Activated naive CD8-positive, alpha-beta T cell (primary cell): Measurements from ENCODE around the gene KLHL14.
A peak's percentile ranks its signal among the peaks of the same experiment; 100 is the strongest.

ENCODE experiments used
- H3K27ac Mint-ChIP-seq: one replicate; pipeline ENCODE4 v1.8.0; 2021; ENCODE audit warnings: mixed read lengths
- H3K27me3 Mint-ChIP-seq: one replicate; pipeline ENCODE4 v1.8.0; 2021; ENCODE audit warnings: mixed read lengths
- H3K36me3 Mint-ChIP-seq: one replicate; pipeline ENCODE4 v1.8.0; 2021; ENCODE audit warnings: mixed read lengths
- H3K4me1 Mint-ChIP-seq: one replicate; pipeline ENCODE4 v1.8.0; 2021; ENCODE audit warnings: low read depth, mixed read lengths
- H3K4me3 Mint-ChIP-seq: one replicate; pipeline ENCODE4 v1.8.0; 2021; ENCODE audit warnings: mild to moderate bottlenecking, mixed read lengths
- H3K9me3 Mint-ChIP-seq: one replicate; pipeline ENCODE4 v1.8.0; 2021; ENCODE audit warnings: low read depth, mixed read lengths

Gene KLHL14

DNA sequence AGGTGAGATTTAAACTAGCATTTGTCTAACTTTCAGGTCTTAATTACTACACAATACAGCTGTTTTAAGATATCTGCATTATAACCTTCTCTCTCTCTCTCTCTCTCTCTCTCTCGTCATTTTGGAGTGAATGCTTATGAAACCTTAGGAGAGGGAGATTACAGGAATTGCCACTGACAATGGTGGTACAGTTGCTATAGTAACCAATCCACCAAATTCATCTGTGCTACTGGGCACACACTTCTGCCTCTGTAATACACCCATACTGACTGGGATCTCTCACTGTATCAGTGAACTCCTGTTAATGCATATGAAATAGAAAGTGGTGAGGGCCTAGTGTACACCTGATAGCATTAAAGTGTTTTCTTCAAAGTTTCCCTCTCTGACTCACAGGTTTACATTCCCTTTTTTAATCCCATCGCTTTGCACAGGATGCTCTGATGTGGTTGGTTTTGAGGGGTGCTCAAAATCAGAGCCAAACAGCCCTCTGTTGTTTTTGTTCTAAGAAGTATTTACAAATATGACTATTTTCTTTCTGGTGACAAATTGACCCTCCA lies 13.1 kb downstream of the KLHL14 start:
- Mint-ChIP-seq H3K4me3 (no peak overlapping the region), H3K27me3 (peaks cover 4% of the 10 kb centered on the region), H3K4me1 (peaks cover 1% of the 10 kb centered on the region), H3K36me3 (no peaks in the 10 kb centered on the region), H3K27ac (no peak overlapping the region), H3K9me3 (no peaks in the 10 kb centered on the region)

DNA sequence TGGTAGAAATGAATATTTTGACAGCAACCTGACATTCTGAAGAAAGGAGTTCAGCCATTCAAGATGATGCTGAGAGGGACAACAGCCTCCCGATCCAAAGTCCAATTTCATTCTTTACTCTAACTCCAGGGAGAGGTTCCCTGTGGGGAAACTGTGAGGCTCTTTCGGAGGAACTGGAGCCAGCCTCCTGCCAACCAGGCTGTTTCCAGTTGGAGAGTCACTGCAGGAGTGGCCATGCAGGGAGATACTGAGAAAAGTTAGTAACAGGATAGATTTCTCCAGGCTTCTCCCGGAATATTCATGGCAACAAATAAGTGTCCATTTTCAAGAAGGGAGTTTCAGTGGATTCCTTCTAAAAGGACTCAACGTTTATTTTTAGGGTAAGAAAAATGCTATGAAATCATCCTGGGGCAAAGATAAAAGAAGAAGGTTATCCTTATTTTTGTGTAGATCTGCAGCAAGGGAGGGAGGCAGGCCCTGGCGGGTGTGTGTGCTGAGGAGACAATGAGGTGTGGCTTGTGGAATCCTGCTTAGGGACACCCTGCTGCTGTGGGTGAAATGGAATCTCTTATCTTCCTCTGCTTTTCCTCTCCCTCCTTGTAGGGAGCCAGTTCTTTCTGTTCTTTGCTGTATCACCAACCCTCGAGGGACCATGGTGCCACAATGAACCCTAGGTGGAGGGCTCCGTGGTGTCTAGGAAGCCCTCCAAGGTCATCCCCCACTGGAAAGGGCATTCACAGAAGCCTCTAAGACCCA lies 18.1 kb downstream of the KLHL14 start:
- Mint-ChIP-seq H3K4me3 (no peak overlapping the region), H3K9me3 (no peaks in the 10 kb centered on the region), H3K27me3 (peaks cover 5% of the 10 kb centered on the region), H3K36me3 (no peaks in the 10 kb centered on the region), H3K27ac (no peak overlapping the region), H3K4me1 (no peaks in the 10 kb centered on the region)

DNA sequence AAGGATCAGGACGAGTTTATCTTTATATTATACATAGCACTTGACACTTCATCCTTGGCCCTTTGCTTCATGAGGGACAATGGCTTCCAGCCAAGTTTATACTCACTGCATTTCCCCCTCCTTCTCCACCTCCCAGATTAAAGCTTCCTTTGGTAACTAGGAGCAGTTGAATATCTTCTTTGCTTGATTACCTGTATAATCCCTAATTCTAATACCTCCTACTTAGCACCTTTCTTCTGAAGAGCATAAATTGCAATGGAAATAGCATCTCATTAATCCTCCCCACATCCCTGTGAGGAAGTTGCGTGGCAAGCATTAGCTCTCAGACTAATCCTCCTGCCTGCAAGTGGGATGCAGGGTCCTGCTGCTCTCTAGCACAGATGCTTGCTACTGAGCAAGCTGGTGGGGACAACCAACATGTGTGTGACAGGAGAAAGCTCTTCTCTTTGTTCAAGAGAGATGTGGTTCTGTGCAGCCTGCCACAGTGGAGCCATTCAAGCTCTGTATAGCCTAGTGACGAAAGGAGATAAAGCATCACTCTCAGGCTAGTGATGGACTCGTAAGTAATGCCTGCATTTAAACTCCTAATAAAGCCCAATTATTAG lies 19.1 kb downstream of the KLHL14 start:
- H3K27ac Mint-ChIP-seq, result no peak overlapping the region
- no peaks in the 10 kb centered on the region for H3K36me3 Mint-ChIP-seq
- no peaks in the 10 kb centered on the region for H3K4me1 Mint-ChIP-seq
- H3K4me3 Mint-ChIP-seq, result no peak overlapping the region
- H3K27me3 Mint-ChIP-seq, result peaks cover 6% of the 10 kb centered on the region
- no peaks in the 10 kb centered on the region for H3K9me3 Mint-ChIP-seq

DNA sequence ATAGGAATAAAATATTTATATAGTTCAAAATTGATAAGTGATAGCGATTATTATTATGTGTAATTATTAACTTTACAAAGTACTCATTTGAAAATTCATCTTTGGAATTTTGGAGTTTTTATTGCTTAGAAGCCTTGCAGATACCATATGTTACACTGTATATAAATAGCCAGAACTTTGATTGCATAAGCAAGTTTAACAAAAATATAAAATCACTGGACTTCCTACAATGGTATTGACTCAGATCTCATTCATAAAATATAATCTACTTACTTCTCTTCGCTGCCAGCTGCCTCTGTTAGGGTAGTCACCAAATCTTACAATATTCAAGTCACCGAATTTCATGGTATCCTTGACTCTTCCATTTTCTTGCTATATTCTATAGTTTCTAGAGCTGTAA lies 22.5 kb downstream of the KLHL14 start:
- H3K4me3 Mint-ChIP-seq, result no peak overlapping the region
- H3K27ac Mint-ChIP-seq, result no peak overlapping the region
- peaks cover 3% of the 10 kb centered on the region for H3K27me3 Mint-ChIP-seq
- no peaks in the 10 kb centered on the region for H3K4me1 Mint-ChIP-seq
- no peaks in the 10 kb centered on the region for H3K36me3 Mint-ChIP-seq
- H3K9me3 Mint-ChIP-seq, result no peaks in the 10 kb centered on the region

DNA sequence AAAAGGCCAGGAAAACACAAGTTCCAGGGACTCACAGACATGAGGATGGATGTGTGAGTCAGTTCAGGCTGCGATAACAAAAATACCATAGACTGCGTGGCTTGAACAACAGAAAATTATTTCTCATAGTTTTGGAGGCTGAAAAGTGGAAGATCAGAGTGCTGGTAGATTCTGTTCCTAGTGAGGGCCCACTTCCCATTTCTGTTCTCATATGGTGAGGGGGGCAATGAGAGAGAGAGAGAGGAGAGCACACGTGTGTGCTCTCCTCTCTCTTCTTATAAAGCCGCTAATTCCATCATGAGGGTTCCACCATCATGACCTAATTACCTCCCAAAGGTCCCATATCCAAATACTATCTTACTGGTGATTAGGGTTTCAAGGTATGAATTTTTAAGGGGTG lies 23.0 kb downstream of the KLHL14 start:
- Mint-ChIP-seq H3K9me3 (no peaks in the 10 kb centered on the region), H3K4me1 (no peaks in the 10 kb centered on the region), H3K4me3 (no peak overlapping the region), H3K27ac (no peak overlapping the region), H3K36me3 (no peaks in the 10 kb centered on the region), H3K27me3 (peaks cover 3% of the 10 kb centered on the region)

DNA sequence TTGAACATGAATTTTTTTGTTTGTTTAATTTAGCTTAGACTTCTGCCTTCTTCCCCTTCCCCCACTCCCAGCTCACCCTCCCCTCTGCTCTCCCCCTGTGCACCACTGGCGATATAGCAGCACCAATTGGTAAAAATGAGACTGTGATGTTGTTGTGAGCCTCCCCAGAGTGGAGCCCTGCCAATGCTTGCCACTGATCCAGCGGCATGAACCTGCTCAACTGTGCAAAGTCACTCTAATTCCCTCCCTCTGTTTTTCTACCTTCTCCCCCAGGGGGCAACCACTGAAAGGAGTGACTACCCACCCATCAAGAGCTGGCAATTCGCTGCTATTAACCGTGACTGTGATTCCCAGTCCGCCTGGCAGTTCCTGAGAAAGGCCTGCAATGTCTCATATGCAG lies 30.2 kb downstream of the KLHL14 start:
- no peak overlapping the region for H3K4me3 Mint-ChIP-seq
- no peaks in the 10 kb centered on the region for H3K4me1 Mint-ChIP-seq
- no peak overlapping the region for H3K27ac Mint-ChIP-seq
- H3K36me3 Mint-ChIP-seq, result no peaks in the 10 kb centered on the region
- no peaks in the 10 kb centered on the region for H3K9me3 Mint-ChIP-seq
- H3K27me3 Mint-ChIP-seq, result peaks cover 4% of the 10 kb centered on the region

DNA sequence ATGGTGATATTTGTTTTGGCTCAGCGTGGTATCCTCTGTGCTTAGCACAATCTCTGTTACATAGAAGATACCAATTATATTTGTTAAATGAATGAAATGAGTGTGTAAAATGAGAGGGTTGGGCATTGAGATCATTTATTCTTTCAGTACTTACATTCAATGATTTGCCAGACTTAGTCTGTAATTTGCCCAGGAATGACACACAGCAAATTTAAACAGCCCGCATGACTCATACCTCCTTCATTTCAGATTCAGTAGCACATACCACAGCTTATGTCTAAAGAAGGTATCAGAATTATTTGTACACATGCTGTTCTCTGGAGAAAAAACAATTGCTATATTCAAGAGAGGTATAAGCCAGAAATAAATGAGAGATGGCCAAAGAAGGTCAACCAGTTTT lies 37.0 kb downstream of the KLHL14 start:
- no peaks in the 10 kb centered on the region for H3K4me1 Mint-ChIP-seq
- peaks cover 4% of the 10 kb centered on the region for H3K27me3 Mint-ChIP-seq
- H3K36me3 Mint-ChIP-seq, result no peaks in the 10 kb centered on the region
- H3K4me3 Mint-ChIP-seq, result no peak overlapping the region
- no peak overlapping the region for H3K27ac Mint-ChIP-seq
- H3K9me3 Mint-ChIP-seq, result no peaks in the 10 kb centered on the region

DNA sequence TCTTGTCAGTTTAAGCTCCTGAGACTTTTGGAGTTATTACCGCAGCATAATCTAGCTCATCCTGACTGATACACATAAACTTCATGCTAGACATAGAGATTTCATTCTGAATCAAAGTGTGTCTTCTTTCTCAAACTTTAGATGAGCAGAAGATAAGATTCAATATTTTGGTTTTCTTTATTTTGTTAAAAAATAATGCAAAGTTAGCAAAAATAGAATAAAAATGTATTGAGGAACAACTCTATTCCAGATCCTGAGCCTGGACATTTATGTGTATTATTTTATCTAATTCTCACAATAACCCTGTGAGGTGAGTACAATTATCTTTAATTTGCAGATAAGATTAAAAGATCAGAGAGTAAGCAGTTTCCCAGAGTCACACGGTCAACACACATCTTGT lies 38.4 kb downstream of the KLHL14 start:
- no peak overlapping the region for H3K27ac Mint-ChIP-seq
- no peak overlapping the region for H3K4me3 Mint-ChIP-seq
- H3K27me3 Mint-ChIP-seq, result peaks cover 4% of the 10 kb centered on the region
- H3K4me1 Mint-ChIP-seq, result peaks cover 6% of the 10 kb centered on the region
- no peaks in the 10 kb centered on the region for H3K36me3 Mint-ChIP-seq
- no peaks in the 10 kb centered on the region for H3K9me3 Mint-ChIP-seq

DNA sequence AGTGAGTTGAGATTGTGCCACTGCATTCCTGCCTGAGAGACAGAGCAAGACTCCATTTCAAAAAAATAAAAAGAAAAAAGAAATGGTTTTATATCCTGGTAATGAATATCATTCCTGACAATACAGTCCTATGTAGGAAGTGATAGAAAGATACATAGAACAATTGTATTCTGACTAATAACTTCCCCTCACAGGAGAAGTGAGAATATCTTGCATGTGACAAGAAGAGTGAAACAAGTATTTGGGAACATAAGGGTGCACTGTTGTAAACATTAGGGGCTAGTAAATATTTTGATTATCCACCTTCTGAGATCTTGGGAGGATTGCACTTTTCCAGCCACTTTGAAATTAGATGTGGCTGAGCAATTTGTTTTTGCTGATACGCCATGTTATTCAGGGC lies 40.7 kb downstream of the KLHL14 start:
- Mint-ChIP-seq H3K27me3 (peaks cover 4% of the 10 kb centered on the region), H3K27ac (no peak overlapping the region), H3K4me3 (no peak overlapping the region), H3K4me1 (peaks cover 6% of the 10 kb centered on the region), H3K9me3 (no peaks in the 10 kb centered on the region), H3K36me3 (no peaks in the 10 kb centered on the region)

DNA sequence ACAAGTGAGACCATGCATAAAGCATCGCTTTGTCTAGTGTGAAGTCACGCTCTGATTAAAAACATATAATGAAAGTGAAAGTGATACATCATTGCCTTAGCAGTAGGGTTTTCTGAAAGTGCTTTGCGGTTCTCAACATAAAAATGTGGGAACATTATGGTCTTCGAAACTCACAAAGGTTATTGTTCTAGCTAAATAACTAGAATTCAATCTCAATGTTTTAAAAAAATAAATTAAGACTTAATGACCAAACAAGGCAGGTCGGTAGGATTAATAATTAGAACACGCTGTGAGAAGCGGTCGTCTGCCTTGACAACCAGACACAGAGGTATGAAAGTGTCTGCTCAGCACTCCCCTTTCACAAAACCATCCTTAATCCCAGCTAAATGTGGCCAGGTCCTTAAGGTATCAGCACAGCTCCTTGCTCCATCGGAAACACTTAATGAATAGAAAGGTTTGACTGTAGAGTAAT lies 42.2 kb downstream of the KLHL14 start:
- peak overlapping the region; percentile 17 for H3K27ac Mint-ChIP-seq
- H3K9me3 Mint-ChIP-seq, result no peaks in the 10 kb centered on the region
- H3K36me3 Mint-ChIP-seq, result no peaks in the 10 kb centered on the region
- peaks cover 3% of the 10 kb centered on the region for H3K27me3 Mint-ChIP-seq
- peak overlapping the region; percentile 75 for H3K4me3 Mint-ChIP-seq
- H3K4me1 Mint-ChIP-seq, result peaks cover 6% of the 10 kb centered on the region

DNA sequence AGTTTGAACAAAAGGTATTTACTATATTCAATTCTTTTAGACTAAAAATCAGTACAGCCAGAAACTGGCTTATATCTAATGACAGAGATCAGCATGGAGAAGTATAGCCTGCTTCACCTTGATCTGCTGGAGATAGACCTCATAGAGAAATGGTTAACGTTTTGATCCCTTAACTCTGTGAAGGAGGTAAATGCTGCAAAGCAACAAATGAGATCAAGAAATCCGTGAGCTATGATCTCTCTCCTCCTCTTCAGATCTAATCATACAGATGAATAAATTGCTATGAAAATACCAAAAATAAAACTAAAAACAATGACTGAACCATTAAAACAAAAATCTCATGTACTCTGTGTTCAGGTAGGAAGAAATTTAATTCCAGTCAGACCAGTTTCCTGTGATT lies 42.8 kb downstream of the KLHL14 start:
- H3K27ac Mint-ChIP-seq, result no peak overlapping the region
- no peaks in the 10 kb centered on the region for H3K9me3 Mint-ChIP-seq
- H3K4me3 Mint-ChIP-seq, result peak overlapping the region; percentile 75
- no peaks in the 10 kb centered on the region for H3K27me3 Mint-ChIP-seq
- H3K36me3 Mint-ChIP-seq, result no peaks in the 10 kb centered on the region
- H3K4me1 Mint-ChIP-seq, result peaks cover 6% of the 10 kb centered on the region

DNA sequence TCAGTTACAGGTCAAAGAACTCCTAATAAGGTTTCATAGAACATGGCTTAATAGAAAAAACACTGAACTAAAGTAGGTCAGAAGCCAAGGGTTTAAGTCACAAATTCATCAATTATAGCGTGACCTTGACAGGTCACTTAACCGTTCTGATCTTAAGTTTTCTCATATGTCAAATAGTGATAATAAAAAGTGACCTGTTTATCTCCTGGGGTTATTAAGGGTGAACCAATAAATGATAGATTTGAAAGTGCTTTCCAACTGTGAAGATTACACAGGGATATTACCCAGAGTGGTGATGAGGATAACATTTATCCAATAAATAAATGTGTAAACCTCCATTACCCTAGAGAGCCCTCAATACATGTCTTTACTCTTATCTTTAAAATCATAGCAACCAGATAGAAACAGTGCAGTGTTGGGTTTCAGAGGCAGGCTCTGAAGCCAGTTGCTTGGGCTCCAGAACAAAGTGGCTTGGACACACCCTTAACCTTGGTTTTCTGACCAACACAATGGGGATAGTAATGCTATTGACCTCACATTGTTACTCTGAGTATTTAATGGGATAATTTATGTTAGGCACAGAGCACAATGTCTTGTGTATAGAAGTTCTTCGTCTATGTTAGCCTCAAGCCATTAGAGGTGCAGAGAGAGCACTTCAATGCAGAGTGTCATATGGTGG lies 48.6 kb downstream of the KLHL14 start:
- Mint-ChIP-seq H3K36me3 (no peaks in the 10 kb centered on the region), H3K27me3 (peaks cover 3% of the 10 kb centered on the region), H3K27ac (no peak overlapping the region), H3K9me3 (no peaks in the 10 kb centered on the region), H3K4me1 (no peaks in the 10 kb centered on the region), H3K4me3 (no peak overlapping the region)

DNA sequence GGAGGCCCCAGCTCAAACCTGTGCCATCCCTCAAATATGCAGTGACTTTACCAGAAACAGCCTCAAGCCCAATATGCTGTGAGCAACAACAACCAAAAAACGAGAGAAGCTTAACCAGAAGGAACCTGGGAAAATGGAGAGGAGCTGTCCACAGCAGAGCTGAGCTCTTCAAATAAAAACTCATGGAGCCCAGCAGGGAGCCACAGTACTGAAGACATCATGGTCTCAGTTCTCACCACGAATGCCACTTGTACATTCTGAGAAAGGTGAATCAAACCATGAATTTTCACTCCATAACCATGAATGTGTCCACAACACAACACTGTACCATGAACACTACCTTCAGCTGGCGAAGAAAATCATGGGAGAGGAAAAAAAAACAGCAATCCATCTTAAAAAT lies 50.5 kb downstream of the KLHL14 start:
- Mint-ChIP-seq H3K27me3 (peaks cover 3% of the 10 kb centered on the region), H3K27ac (no peak overlapping the region), H3K9me3 (no peaks in the 10 kb centered on the region), H3K4me1 (no peaks in the 10 kb centered on the region), H3K36me3 (no peaks in the 10 kb centered on the region), H3K4me3 (no peak overlapping the region)

DNA sequence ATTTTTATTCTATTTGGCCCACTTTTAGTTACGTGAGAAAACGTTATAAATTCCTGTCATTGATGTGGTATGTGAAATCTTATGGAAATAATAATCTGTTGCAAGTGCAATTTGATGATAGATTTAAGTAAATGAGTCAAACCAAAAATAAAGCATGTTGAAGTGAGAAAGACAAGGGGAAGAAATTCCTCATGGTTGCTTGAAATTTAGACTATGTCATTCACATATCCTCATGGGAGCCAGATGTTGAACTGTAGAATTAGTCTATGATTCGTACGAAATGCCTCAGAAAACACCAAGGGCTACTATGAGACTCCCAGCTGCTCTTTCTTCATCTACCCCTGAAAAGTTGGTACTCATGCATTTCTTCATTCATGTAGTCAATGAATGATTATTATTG lies 55.7 kb downstream of the KLHL14 start:
- Mint-ChIP-seq H3K27ac (no peak overlapping the region), H3K4me1 (peaks cover 2% of the 10 kb centered on the region), H3K9me3 (no peaks in the 10 kb centered on the region), H3K36me3 (no peaks in the 10 kb centered on the region), H3K4me3 (no peak overlapping the region), H3K27me3 (peaks cover 2% of the 10 kb centered on the region)

DNA sequence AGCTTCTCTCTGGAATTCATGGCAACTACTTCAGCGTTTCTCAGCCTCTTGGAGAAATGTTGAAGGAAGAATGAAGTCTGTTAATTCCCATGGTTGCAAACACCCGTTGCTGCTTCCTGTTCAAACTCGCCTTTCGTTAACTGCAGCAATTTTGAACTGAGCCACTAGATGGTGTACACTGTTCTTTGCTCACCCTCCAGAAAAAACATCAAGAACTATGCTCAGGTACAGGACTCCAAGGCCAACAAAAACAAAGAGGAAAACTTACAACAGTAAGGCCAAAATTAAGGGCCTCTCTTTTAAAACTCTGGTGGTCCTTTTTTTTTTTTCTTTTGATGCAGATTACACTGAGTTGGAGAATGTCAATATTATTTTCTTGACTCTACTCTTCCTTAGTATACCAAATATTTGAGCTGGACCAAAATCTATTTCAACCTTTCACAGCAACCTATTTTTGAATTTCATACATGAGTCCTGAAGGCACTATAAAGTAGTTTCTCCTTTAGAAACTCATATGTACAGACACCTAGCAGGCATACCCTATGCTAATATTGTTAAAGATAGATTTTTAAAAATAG lies 58.2 kb downstream of the KLHL14 start:
- Mint-ChIP-seq H3K9me3 (no peaks in the 10 kb centered on the region), H3K4me3 (no peak overlapping the region), H3K27me3 (no peaks in the 10 kb centered on the region), H3K27ac (no peak overlapping the region), H3K36me3 (no peaks in the 10 kb centered on the region), H3K4me1 (peaks cover 2% of the 10 kb centered on the region)
